Omental fat pad (tissue), 4 donors: ENCODE data around the gene VKORC1L1. TPM values are rescaled to one million over a fixed set of nuclear protein-coding genes. Genes with fewer than 3 reads are reported as not detected.
"Not testable (repeated sequence)": the region's sequence is repeated elsewhere in the genome, so short reads cannot be mapped to it uniquely, and the experiment has no call there.

Source experiments
- ATAC-seq: fragments of 150-250 bp; one replicate; pipeline ENCODE4 v1.9.1; 2016; ENCODE audit warnings: mild to moderate bottlenecking, moderate library complexity; ENCODE audit not compliant: low FRiP score
- DNase-seq: peaks from one replicate; pipeline ENCODE4 v3.0.0-alpha.2; 2019; ENCODE audit warnings: low spot score
- CTCF ChIP-seq, 3 donors: fragments of 450-650 bp; IDR thresholded peaks; one replicate each; pipeline ENCODE4 v1.5.1; 2016 to 2017; ENCODE audit warnings: antibody characterized with exemption in 3 of 3, mild to moderate bottlenecking in 3 of 3, moderate library complexity in 2 of 3
- total RNA-seq, 4 donors: library from RNA; depleted of rRNA; stranded (reverse); fragments of >200 nt; gene quantifications; one replicate each; pipeline ENCODE4 v1.1.0, GENCODE V29; 2016

The VKORC1L1 gene
- total RNA-seq = 100 to 1,000 TPM in 1 of 4 donors, 10 to 100 TPM in 3; 32.5 to 123 (median 51.5) TPM

- ATAC-seq = peak; percentile 99
- peak; percentile 65 for DNase-seq
- no peak for TF ChIP-seq CTCF (IDR thresholded peaks at IDR 0.05)
Measured at GRCh38 chr7:65872776-65873581, at the start of gene VKORC1L1. TSS of gene VKORC1L1 (plus strand) at chr7:65873074. CDS start at chr7:65873372, 298 bp downstream.

DNA sequence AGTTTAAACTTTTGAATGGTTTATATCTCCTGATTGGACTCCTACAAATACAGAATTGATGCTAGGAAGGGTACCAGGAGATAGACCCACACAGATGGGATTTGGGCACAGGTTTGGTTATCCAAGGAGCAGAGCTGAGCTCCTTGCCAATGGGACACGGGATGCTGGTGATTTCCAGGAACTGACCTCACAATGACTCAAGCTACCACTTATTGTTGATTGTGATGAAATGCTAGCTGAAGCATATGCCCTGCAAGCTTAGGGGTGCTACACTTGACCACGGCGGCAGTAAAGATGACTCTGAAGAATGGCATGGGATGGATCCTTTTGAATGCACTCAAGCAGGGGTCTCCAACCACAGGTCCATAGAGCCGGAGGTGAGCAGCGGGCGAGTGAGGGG, 45.5 kb upstream of the VKORC1L1 start:
- DNase-seq (no peak), ATAC-seq (no peak)
- TF ChIP-seq CTCF (IDR thresholded peaks at IDR 0.05) = no peak

DNA sequence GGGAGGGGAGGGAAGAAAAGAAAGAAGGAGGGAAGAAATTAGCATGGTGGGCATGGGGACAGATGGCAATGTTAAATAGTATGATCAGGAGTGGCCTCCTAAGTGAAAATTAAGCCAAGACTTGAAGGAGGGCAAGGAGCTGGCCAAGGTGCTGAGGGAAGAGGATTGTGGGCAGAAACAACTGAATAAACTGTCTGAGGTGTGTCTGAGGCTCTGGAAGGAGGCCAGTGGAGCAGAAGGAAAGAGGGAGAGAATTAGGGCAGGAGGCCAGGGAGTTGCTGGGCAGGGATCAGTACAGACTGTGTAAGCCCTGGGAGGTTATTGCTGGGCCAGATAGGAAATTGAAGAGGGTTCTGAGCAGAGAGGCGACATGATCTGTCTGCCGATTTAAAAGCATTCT, 40.6 kb upstream of the VKORC1L1 start:
- ATAC-seq (no peak), DNase-seq (no peak)
- no peak for TF ChIP-seq CTCF (IDR thresholded peaks at IDR 0.05)

DNA sequence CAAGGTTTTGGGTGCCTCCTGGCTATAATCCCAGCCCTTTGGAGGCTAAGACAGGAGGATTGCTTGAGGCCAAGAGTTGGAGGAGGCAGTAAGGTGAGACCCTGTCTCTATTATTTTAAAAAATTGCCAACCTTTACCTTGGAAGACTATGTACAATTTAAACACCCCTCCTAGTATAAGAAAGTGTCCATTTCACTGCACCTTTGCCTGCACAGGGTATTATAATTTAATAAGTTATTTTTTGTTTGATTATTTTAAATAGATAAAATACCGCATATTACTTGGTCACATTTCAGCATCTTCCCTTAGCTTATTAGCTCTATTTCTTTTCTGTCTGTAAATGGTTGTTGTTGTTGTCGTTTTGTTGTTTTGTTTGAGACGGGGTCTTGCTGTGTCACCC, 36.2 kb upstream of the VKORC1L1 start:
- ATAC-seq, DNase-seq: not testable (repeated sequence)

DNA sequence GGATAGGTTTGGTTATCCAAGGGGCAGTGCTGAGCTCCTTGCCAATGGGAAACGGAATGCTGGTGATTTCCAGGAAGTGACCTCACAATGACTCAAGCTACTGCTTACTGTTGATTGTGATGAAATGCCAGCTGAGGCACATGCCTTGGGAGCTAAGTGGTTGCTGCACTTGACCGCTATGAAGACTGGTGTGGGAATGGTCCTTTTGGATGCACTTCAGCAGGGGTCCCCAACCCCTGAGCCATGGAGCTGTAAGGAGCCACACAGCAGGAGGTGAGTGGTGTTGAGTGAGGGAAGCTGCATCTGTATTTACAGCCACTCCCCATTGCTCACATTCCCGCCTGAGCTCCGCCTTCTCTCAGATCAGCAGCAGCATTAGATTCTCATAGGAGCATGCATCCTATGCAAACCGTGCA, 35.3 kb upstream of the VKORC1L1 start:
- ATAC-seq, DNase-seq: not testable (repeated sequence)

DNA sequence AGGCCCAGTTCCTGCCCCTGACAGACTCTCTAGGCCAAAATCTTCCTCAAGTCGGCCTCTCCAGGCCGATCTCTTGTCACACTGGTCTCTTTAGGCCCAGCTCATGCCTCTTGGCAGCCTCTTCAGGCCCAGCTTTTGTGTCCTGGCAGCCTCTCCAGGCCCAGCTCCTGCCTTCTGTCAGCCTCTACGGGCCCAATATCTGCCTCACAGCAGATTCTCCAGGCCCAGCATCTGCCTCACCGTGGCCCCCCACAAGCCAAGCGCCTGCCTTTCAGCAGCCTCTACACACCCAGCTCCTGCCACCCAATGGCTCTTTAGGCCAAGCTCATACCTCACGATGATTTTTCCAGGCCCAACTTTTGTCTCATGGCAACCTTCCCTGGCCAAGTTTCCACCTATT, 33.0 kb upstream of the VKORC1L1 start:
- no peak for DNase-seq
- no peak for ATAC-seq
- TF ChIP-seq CTCF (IDR thresholded peaks at IDR 0.05) = no peak

DNA sequence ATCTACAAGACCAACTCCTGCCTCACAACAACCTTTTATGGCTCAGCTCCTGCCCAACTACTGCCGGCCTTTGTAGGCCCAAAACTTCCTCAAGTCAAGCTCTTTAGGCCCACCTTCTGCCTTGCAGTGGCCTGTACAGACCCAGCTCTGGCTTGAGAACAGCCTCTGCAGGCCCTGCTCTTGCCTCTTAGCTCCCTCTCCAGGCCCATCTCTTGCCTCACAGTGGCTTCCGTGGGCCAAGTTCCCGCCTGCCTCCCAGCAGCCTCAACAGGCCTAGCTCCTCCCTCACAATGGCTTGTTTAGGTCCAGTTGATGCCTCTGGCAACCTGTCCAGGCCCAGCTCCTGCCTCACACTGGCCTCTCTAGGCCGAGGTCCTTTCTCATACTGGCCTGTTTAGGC, 32.4 kb upstream of the VKORC1L1 start:
- no peak for DNase-seq
- no peak for TF ChIP-seq CTCF (IDR thresholded peaks at IDR 0.05)
- ATAC-seq = peak; percentile 14

DNA sequence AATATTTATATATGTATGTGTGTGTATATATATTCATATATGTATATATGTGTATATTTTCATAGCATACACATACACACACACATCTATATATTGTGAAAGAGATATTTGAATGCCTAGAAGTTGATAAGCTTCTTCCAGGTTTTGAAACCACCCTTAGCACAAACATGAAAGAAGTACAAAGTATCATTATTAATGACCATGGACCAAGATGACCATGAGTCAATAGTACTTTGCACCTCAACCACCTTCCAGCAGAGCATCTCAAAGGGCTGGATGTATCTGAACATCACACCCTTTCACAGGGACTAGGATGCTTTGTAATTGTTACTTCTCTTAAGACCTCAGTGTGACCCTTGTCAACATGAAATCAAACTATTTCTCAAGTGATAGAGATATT, 29.3 kb upstream of the VKORC1L1 start:
- not testable (repeated sequence) for DNase-seq, ATAC-seq
